GM21717 (cell line): ENCODE results near the gene AMPH.

Experiments
- ATAC-seq: cut with Tn5 transposase; IDR thresholded peaks from one replicate; pipeline ENCODE4 v1.9.1; 2021; ENCODE audit warnings: mild to moderate bottlenecking, moderate library complexity; ENCODE audit not compliant: unreplicated experiment

Gene AMPH

GRCh38 chr7:38465956-38466355 is 165.2 kb downstream of the AMPH start:
- no peak for ATAC-seq

DNA sequence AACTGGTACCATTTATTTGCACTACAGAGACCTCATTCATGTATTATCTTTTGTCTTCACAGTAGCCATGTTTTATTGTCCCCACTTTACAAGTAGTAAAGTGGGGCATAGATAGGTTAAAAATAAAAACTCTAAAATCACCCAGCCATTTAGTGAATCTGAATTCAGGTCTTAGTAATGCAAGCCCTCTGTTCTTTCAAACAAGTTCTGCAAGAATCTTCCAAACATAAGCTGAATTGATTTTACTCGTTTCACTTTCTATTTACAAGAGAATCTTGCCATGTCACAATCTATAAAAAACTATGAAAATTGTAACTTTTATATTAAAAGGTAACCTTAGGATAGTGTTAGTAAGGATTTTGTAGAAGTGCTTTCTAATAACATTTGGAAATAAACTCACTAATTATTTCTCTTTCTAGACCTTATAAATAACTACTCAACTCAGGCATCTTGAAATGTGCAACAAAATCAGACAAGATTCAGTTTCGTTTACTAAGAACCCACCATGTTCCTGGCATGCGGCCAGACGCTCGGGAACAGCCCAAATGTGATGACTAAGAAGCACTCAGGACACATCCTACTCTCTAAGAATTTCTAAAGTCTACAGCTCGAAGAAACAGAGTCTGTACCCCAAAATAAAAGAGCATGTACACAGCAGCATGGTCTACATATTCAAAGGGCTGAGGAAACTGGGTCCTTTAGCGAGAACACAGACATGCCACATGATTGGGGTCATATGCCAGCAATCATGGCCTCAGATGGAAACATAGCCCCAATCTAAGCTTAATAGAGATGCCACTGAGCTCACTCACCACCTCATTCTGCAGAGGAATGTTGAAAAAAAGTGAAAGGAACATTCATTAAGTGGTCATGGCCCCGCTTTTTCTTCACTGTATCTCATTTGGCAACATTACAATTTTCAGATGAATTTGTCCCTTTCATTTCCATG is 167.6 kb downstream of the AMPH start:
- ATAC-seq = peak; percentile 94

DNA sequence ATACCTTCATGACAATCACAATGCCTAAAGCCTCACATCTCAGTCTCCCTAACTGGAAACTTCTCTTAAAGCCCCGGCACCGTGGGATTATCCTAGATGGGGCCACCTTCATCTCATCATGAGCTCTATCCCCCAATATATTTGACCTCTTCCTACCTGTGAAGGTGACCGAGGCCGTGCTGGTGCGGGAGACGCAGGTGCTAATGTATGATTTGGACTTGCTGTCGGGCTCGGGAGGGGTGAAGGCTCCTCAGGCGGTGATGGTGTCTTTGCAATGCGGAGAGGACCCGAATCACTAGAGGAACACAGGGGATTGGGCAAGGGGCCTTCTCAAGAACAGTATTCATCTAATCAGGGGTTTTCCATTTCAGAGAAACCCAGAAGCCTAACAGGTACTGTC is 168.4 kb downstream of the AMPH start:
- no peak for ATAC-seq

DNA sequence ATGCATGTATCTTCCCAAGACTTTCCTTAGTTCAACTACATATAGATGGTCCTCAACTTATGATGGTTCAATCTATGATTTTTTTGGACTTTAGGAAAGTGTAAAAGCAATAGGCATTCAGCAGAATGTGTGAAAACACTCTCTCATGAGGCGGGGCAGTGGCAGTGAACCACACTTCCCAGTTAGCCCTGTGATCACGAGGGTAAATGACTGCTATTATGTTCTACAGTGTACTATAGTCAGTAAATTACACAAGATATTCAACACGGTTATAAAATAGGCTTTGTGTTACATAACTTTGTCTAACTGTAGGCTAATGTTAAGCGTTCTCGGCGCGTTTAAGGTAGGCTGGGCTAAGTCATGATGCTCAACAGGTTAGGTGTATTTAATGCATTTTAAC is 169.3 kb downstream of the AMPH start:
- no peak for ATAC-seq

DNA sequence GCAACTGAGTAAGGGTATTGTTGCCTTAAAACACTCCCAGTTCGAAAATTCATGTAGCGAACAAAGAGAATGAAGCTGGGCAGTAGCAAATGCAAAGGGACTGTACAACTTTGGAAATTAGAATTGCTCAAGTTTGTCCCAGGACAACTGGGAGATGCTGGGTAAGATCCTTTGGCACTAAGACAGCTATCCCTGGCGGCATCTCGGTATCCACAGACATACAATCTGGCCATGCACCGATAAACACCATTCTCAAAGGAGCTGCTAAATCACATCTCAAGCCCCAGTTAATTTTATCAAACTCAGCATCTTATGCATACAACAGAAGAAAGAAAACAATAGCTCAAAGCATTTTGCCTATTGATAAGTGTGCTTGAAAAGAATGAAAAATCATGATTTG is 177.3 kb downstream of the AMPH start:
- ATAC-seq = no peak

GRCh38 chr7:38453168-38453567 is 178.0 kb downstream of the AMPH start:
- ATAC-seq = no peak

DNA sequence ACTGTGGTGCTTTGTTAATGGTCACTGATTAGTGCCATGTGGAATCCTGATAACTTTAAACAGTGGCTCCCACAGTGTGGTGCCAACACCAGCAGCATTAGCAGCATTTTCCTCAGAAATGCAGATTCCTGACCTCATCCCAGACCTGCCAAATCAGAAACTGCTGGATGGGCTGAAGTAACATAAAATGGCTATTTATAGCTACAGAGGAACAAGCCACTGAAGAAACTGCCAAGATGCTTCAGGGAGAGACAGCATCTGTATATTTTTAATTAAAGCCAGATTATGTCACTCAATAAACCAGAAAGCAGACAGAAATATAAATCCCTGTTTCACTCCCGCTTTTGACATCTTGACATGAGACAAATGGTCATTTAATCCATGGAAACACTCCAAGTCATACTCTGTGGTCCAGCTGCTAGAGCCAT is 178.5 kb downstream of the AMPH start:
- no peak for ATAC-seq

DNA sequence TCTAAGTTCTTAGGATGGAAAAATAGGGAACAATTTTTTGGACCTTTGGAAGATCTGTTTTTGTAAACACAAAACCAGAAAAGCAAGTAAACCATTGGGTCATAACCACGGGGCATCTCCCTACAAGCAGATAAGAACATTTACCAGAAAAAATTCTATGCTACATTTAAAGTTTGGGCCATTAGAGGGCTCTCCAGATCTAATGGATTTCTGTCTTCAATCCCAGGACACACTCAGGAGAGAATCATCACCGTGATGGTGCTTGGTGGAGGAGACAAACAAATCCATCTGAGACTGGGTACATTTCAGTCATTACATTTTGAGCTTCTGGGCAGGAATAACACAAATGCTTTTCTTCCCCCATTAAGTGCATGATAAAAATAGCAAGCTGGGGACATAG is 179.3 kb downstream of the AMPH start:
- ATAC-seq = no peak

DNA sequence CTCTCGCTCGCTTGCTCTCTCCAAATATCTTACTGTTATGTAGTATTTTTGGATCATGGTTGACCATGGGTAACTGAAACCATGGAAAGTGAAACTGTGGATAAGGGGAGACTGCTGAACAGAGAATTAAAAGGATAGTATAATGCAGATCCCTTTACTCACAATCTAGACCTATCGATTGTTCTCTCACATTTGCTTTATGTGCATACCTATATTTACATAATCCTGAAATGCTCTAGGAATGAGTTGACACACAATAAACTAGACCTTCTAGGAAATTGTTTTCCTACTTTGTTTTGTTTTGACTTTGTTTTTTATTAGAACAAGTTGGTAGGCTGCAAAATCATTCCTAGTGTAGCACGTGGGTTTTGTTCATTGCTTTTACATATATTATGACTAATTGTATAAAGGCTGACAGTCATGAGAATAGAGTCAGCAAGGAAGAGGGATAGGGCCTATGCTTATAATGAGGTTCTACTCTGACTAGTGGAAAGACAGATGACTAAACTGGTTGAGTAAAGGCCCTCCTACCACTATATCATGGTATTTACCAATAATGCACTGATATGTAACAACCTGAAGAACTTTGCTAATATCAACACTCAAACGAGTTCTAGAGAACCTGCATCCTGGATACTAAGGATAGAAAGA is 182.5 kb downstream of the AMPH start:
- ATAC-seq = no peak

DNA sequence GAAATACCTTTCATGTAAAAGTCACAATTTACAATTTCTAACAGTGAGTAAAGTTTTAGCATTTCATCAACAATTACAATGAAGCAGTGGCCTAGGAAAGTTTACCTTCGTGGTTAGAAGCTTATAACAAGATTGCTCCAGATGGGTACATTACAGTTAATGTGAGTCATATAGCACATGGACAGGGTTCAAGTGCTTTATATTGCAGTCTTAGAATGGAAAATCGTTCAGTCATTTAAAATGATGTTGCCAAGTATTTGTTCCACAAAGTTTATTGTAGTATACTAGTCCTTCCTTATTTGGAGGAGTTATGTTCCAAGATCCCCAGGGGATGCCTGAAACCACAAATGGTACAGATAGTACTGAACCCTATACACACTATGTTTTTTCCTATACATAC is 183.1 kb downstream of the AMPH start:
- ATAC-seq = no peak

DNA sequence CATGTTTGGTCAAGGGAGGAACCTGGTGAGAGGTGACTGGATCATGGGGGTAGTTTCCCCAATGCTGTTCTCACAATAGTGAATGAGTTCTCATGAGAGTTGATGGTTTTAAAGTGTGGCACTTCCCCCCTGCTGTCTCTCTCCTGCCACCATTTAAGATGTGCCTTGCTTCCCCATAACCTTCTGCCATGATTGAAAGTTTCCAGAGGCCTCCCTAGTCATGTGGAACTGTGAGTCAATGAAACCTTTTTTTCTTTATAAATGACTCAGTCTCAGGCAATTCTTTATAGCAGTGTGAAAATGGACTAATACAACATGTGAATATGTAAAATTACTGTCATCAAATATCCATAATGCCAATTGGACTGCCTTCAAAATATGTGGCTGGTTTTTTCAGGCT is 192.2 kb downstream of the AMPH start:
- no peak for ATAC-seq

DNA sequence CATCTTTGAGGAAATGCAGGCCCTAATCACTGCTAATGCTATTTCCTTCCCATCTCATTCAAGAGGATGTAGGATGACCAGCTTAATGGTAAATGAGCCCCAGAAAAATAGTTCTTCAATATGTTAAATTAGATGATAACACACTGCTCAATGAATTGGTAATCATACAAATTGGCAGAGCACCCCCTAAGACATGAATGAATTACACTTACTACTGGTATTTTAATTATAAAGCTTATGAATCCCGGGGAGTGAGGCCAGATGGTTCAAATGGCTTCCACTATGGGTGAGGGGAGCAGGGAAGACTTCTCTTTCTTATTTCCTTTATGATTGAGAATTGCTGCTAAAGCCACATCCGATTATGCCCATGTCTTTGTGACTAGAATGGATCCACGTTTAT is 198.5 kb downstream of the AMPH start:
- no peak for ATAC-seq

GRCh38 chr7:38432080-38432479 is 199.1 kb downstream of the AMPH start:
- ATAC-seq = no peak

- ATAC-seq = no peak
Observed at GRCh38 chr7:38429057-38429456, 202.1 kb downstream of the AMPH start.

DNA sequence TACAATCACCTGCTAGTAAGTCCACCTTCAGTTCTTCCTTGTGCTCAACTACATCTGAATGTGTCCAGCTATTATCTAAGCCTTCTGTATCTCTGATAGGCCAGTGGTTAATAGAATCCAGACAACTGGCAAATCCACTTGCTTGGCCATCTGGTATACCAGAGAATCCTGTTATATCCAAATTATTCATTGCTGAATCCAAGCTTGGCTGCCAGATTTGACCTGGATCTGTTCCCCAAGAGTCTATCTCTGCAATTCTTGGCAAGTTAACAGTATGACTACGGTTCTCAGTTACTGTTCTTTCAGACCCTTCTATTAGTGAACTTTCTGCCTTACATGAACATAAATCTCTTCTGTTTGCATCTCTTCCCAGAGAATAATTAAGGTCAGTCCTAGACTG is 203.1 kb downstream of the AMPH start:
- ATAC-seq = no peak

- ATAC-seq = no peak
Observed at GRCh38 chr7:38427279-38427955, 203.8 kb downstream of the AMPH start.

DNA sequence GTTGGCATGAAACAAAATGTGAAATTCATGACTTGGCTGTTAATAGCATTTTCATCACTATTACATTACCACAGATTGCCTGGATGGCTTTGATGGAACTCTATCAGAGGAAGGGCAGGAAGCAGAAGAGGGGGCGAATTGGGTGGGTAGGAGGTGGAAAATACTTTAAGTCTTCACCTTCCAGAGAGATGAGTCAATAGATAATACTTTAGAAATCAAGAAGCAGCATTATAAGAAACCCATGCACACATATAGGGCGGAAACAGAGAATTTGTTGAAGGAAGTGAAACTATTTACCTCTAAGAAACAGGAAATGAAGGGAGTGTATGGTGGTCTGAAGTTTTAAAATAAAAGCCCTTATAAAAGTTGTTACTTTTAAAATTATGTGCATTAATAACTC is 205.7 kb downstream of the AMPH start:
- ATAC-seq = no peak

DNA sequence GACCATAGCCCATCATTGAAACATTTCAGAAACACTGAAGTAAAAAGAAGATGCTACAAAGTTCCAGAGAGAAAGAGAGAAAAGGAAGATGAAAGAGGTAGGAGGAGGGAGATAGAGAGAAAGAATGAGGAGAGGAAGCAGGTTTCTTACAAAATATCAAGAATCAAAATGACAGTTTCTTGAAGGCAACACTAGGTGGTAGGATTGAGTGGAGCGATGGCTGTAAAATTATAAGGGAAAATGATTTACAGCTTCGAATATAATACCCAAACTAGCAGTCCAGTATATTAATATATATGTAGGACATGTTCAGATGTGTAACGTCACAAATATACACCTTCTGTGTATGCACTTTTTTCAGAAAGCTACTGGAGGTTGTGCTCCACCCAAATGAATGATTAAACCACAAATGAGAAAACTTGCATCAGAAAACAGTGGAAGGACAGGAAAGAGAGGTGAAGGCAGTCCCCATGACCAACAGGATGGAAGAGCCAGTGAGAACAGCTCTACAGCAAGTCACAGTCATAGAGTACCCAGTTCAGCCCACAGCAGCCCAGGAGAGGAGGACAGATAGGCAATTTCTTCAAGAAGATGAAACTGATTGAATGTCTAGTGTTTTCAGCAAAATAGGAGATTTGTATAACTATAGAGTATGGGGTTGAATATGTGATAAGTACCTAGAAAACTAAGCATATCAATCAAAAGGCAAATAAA is 206.3 kb downstream of the AMPH start:
- no peak for ATAC-seq

DNA sequence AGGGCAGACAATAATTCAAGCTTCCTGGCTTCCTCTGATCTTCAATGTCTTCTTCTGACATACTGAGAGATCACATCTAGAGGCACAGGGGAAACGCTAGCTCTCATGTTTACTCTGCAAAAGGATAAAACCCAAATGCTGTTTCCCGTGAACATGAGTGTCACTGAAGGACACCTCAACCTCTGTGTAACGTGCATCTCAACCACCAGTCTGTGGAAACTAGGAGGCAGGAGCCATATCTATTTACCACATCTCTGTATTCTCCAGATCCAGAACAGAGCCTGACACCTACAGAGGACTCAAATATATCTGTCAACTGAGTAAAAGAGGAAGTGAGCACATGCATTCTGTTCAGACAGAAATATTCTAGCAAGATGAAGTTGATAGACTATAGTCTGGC is 217.4 kb downstream of the AMPH start:
- ATAC-seq = no peak

DNA sequence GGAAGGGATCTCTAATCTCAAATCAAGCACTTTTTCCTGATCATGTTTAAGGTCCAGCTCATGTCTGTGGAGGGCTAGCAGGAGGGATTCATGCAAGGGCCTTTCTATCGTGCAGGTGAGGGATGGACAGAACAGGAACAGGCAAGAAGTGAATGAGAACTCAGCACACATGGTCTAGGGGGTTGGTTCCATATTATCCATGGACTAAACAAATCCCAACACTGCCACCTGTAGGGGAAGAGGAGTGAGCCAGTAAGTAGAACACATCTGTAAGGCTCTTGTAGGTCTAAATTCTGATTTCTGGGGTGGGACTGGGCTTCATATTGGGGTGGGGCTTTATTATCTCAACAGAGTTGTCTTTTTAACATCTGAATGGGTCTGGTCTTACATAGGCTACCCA is 219.8 kb downstream of the AMPH start:
- ATAC-seq = no peak

DNA sequence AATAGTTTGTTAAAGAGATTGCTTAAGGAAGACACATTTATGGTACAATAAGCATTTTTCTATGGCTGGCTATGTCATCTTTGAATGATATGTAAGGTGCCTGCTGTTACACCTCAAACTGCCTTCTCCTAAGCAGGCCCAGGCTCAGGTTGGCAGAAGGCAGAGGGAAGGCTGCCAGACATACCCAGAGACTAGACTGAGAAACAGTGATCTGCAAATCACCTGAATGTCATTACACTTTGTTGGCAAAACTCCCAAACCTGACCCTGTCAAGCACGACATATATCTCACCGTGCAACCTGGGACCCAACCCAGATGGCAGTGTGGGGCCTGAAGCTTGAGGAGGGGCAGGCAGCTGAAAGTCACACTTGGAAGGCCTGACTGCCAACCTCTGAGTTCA is 221.1 kb downstream of the AMPH start:
- no peak for ATAC-seq
